Kidney (tissue), 14 donors: ENCODE measurements around the gene RTP3. TPM values are rescaled to one million over a fixed set of nuclear protein-coding genes. Genes with fewer than 3 reads are reported as not detected.

Source experiments
- DNase-seq, 5 donors: peaks; one replicate each; pipeline ENCODE4 v3.0.0-alpha.2; 2013 to 2020
- FAIRE-seq: peaks from 2 replicates; lab custom pipeline; 2012; peaks lifted over from hg19 to GRCh38; lab: Jason Lieb, UNC
- H3K27ac ChIP-seq, 2 donors: one replicate each; pipeline ENCODE4 v1.7.0; 2013; ENCODE audit warnings: low read depth in 2 of 2, low read length in 2 of 2, inconsistent platforms in 1 of 2
- H3K27me3 ChIP-seq: one replicate; pipeline ENCODE4 v1.7.1; 2013; ENCODE audit warnings: low read length, inconsistent platforms; ENCODE audit not compliant: control insufficient read depth, insufficient read depth
- H3K36me3 ChIP-seq, 3 donors: one replicate each; pipeline versions ENCODE4 v1.7.0 to v1.7.1; 2013; ENCODE audit warnings: low read length in 3 of 3, control low read depth in 1 of 3, inconsistent platforms in 1 of 3; ENCODE audit not compliant: insufficient read depth in 3 of 3, control insufficient read depth in 2 of 3
- H3K4me1 ChIP-seq, 3 donors: one replicate each; pipeline versions ENCODE4 v1.7.0 to v1.7.1; 2013; ENCODE audit warnings: low read length in 3 of 3, inconsistent platforms in 1 of 3, low read depth in 1 of 3; ENCODE audit not compliant: control insufficient read depth in 2 of 3, insufficient read depth in 2 of 3
- H3K4me3 ChIP-seq, 3 donors: one replicate each; pipeline versions ENCODE4 v1.7.0 to v1.8.1; 2013; ENCODE audit warnings: low read length in 3 of 3, control low read depth in 1 of 3, inconsistent platforms in 1 of 3
- H3K9ac ChIP-seq, 3 donors: one replicate each; pipeline versions ENCODE4 v1.7.0 to v1.7.1; 2013; ENCODE audit warnings: low read length in 3 of 3, control low read depth in 1 of 3, inconsistent platforms in 1 of 3
- H3K9me3 ChIP-seq, 3 donors: one replicate each; pipeline versions ENCODE4 v1.7.0 to v1.7.1; 2013; ENCODE audit warnings: low read length in 3 of 3, control low read depth in 1 of 3, inconsistent platforms in 1 of 3; ENCODE audit not compliant: control insufficient read depth in 2 of 3, insufficient read depth in 1 of 3
- intact Hi-C: fragments of 100-400 bp; cut with DNase I; formaldehyde crosslinking; loops from one replicate; pipeline ENCODE4 v1.11.1; 2022
- polyA plus RNA-seq: library from polyadenylated mRNA; stranded (reverse); fragments of 350-450 nt; fragmentation: Illumina TruSeq; extraction: RNeasy Lipid Tissue Mini Kit (QIAGEN cat#74804); gene quantifications from one replicate; pipeline ENCODE4 v1.2.3, GENCODE V29; 2014; ENCODE audit warnings: low read depth, low replicate concordance; ENCODE audit not compliant: insufficient read depth
- total RNA-seq: library from RNA; stranded (reverse); fragmentation: NEBNext Ultra II Directional; extraction: Animal tissue kit (Norgen Biotek cat#: 25700); gene quantifications from one replicate; pipeline ENCODE4 v1.2.1, GENCODE V29; 2021
- TF ChIP-seq, protein P1 (sequence below): IDR thresholded peaks from 3 replicates; pipeline ENCODE4 v1.5.1; 2012; ENCODE audit warnings: mild to moderate bottlenecking, moderate library complexity, borderline replicate concordance; ENCODE audit not compliant: insufficient read depth; ENCODE audit errors: extremely low read depth
- donor health status: control.
- donor health status: control.
- donor health status: control.
- donor health status: control.
- donor health status: control.
- donor health status: DM: yes; HTN: yes; CAD: no.
- donor health status: Normal renal cell carcinoma (clear cell type).

The RTP3 gene
- total and polyA plus RNA-seq, 2 donors from 2014 or later = 0.30 TPM; not detected in 1

DNA sequence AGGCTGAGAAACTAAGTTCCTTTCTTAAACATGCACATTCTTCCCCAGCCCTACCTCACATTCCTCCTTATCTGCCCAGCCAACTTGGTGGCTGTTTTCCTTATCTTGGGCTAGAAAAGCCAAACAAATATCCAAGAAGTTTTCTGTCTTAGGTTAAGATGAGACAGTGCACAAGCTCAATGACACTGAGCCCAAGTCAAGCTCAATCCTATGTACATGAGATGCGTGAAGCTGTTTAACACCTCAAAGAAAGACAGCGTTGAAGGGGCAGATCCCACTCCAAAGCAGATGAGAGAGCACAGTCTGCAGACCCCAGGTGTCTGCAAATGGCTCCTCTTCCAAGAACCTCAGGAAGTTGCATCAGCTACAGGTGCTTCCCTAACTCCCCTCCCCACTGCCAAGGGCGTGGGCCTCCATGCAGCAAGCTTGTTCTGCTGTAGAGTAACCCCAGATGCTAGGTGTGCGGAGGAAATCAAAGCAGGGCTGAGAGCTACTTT, 51.7 kb downstream of the RTP3 start:
- Histone ChIP-seq H3K4me1 (no peaks in the 10 kb centered on the region), H3K27ac (no peak overlapping the region), H3K4me3 (no peak overlapping the region), H3K9me3 (no peaks in the 10 kb centered on the region), H3K9ac (no peak overlapping the region), H3K36me3 (no peaks in the 10 kb centered on the region), H3K27me3 (no peaks in the 10 kb centered on the region)
- DNase-seq (no peak), FAIRE-seq (no peak)
- intact Hi-C loops = no loop called here
- TF ChIP-seq, protein P1, sequence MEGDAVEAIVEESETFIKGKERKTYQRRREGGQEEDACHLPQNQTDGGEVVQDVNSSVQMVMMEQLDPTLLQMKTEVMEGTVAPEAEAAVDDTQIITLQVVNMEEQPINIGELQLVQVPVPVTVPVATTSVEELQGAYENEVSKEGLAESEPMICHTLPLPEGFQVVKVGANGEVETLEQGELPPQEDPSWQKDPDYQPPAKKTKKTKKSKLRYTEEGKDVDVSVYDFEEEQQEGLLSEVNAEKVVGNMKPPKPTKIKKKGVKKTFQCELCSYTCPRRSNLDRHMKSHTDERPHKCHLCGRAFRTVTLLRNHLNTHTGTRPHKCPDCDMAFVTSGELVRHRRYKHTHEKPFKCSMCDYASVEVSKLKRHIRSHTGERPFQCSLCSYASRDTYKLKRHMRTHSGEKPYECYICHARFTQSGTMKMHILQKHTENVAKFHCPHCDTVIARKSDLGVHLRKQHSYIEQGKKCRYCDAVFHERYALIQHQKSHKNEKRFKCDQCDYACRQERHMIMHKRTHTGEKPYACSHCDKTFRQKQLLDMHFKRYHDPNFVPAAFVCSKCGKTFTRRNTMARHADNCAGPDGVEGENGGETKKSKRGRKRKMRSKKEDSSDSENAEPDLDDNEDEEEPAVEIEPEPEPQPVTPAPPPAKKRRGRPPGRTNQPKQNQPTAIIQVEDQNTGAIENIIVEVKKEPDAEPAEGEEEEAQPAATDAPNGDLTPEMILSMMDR = no peak

DNA sequence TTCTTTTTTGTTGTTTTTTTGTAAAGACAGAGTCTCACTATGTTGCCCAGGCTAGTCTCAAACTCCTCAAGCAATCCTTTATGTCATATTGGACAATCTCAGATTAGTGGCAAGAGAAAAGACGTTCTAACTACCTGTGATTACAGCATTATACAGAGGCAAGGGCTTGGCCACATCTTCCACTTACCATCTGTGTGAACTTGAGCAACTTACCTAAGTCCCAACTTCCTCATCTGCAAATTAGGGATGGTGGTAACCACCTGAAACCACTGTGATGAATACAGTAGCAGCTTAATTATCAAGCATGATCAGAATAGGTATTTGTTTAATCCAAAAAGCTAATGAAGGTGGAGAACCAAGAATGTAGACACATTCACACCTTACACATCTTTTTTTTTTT, 52.2 kb downstream of the RTP3 start:
- H3K4me3 ChIP-seq = no peak overlapping the region
- no peaks in the 10 kb centered on the region for H3K4me1 ChIP-seq
- no peaks in the 10 kb centered on the region for H3K27me3 ChIP-seq
- no peak overlapping the region for H3K9ac ChIP-seq
- H3K27ac ChIP-seq = no peak overlapping the region
- no peak for DNase-seq
- FAIRE-seq = no peak
- intact Hi-C loops = no loop called here
- TF ChIP-seq, protein P1 = no peak
- H3K36me3 ChIP-seq = no peaks in the 10 kb centered on the region
- H3K9me3 ChIP-seq = no peaks in the 10 kb centered on the region

Other genes starting within 250 kb of the RTP3 start
- 8.1 TPM for gene CCR2, start 143.9 kb upstream of the RTP3 start, total RNA-seq
- 0.62 TPM for gene CCR2, start 143.9 kb upstream of the RTP3 start, polyA plus RNA-seq
- gene CCR5, start 127.0 kb upstream of the RTP3 start, total RNA-seq = 4.4 TPM
- 0.32 TPM for gene CCR5, start 127.0 kb upstream of the RTP3 start, polyA plus RNA-seq
- 2.8 TPM for gene CCRL2, start 90.7 kb upstream of the RTP3 start, total RNA-seq
- 2.1 TPM for gene CCRL2, start 90.7 kb upstream of the RTP3 start, polyA plus RNA-seq
- 1,823 TPM for gene LTF, start 33.1 kb upstream of the RTP3 start, total RNA-seq
- gene LTF, start 33.1 kb upstream of the RTP3 start, polyA plus RNA-seq = 34.7 TPM
- 7.5 TPM for gene LRRC2, start 68.3 kb downstream of the RTP3 start, total RNA-seq
- 3.4 TPM for gene LRRC2, start 68.3 kb downstream of the RTP3 start, polyA plus RNA-seq
- 0.44 TPM for gene FAM240A, start 114.5 kb downstream of the RTP3 start, total RNA-seq
- not detected for gene FAM240A, start 114.5 kb downstream of the RTP3 start, polyA plus RNA-seq
- 78.9 TPM for gene ALS2CL, start 195.7 kb downstream of the RTP3 start, total RNA-seq
- gene ALS2CL, start 195.7 kb downstream of the RTP3 start, polyA plus RNA-seq = 43.0 TPM
- 0.79 TPM for gene TMIE, start 203.4 kb downstream of the RTP3 start, total RNA-seq
- 1.3 TPM for gene TMIE, start 203.4 kb downstream of the RTP3 start, polyA plus RNA-seq
- 0.35 TPM for gene PRSS50, start 219.9 kb downstream of the RTP3 start, total RNA-seq
- 0.19 TPM for gene PRSS50, start 219.9 kb downstream of the RTP3 start, polyA plus RNA-seq